Smooth muscle cell (in vitro differentiated cells): ENCODE results near the gene TSGA10. TPM values are rescaled to one million over a fixed set of nuclear protein-coding genes. Genes with fewer than 3 reads are reported as not detected.
"Not testable (repeated sequence)": the region's sequence is repeated elsewhere in the genome, so short reads cannot be mapped to it uniquely, and the experiment has no call there.

ENCODE experiments used
- DNase-seq: peaks from one replicate; lab custom pipeline; 2025; ENCODE audit not compliant: unreplicated experiment; lab: John Stamatoyannopoulos, UW
- H2AFZ ChIP-seq: fragments of 200-600 bp; sonication (generic); 2 replicates; pipeline ENCODE4 v1.6.0; 2016; ENCODE audit warnings: antibody characterized with exemption, low read depth, mild to moderate bottlenecking
- H3F3A ChIP-seq: fragments of 200-600 bp; sonication (generic); 2 replicates; pipeline ENCODE4 v1.6.0; 2017; ENCODE audit warnings: antibody characterized with exemption, low read depth
- H3K27ac ChIP-seq: fragments of 200-600 bp; sonication (generic); 2 replicates; pipeline ENCODE4 v1.5.1; 2016; ENCODE audit warnings: low read depth, mild to moderate bottlenecking
- H3K27me3 ChIP-seq: fragments of 200-600 bp; sonication (generic); 2 replicates; pipeline ENCODE4 v1.6.1; 2016; ENCODE audit warnings: low read depth, mild to moderate bottlenecking
- H3K36me3 ChIP-seq: fragments of 200-600 bp; sonication (generic); 2 replicates; pipeline ENCODE4 v1.5.1; 2016; ENCODE audit warnings: low read depth
- H3K4me1 ChIP-seq: fragments of 200-600 bp; sonication (generic); 2 replicates; pipeline ENCODE4 v1.5.1; 2016; ENCODE audit warnings: low read depth
- H3K4me2 ChIP-seq: fragments of 200-600 bp; sonication (generic); 2 replicates; pipeline ENCODE4 v1.6.0; 2016; ENCODE audit warnings: mild to moderate bottlenecking
- H3K4me3 ChIP-seq: fragments of 200-600 bp; sonication (generic); 2 replicates; pipeline ENCODE4 v1.5.1; 2016; ENCODE audit warnings: mild to moderate bottlenecking
- H3K79me2 ChIP-seq: fragments of 200-600 bp; sonication (generic); 2 replicates; pipeline ENCODE4 v1.6.0; 2016; ENCODE audit warnings: low read depth, mild to moderate bottlenecking
- H3K9ac ChIP-seq: fragments of 200-600 bp; sonication (generic); 2 replicates; pipeline ENCODE4 v1.6.0; 2016; ENCODE audit warnings: low read depth
- H3K9me3 ChIP-seq: fragments of 200-600 bp; sonication (generic); replicated peaks from 2 replicates; pipeline ENCODE4 v1.5.1; 2016; ENCODE audit warnings: low read depth
- H4K20me1 ChIP-seq: fragments of 200-600 bp; sonication (generic); 2 replicates; pipeline ENCODE4 v1.6.0; 2016; ENCODE audit warnings: low read depth
- CTCF ChIP-seq: fragments of 200-600 bp; sonication (generic); IDR thresholded peaks from 2 replicates; pipeline ENCODE4 v1.5.1; 2017; ENCODE audit warnings: borderline replicate concordance, mild to moderate bottlenecking, antibody characterized with exemption; ENCODE audit not compliant: insufficient read depth, poor library complexity, severe bottlenecking
- WGBS: methylation state at CpG from one replicate; pipeline ENCODE4 v1.1.7; 2016; ENCODE audit warnings: low lambda C conversion rate; 5-methylcytosine and 5-hydroxymethylcytosine counted together
- polyA plus RNA-seq: library from polyadenylated mRNA; unstranded; fragments of >200 nt; fragmentation: Nextera tagmentation; extraction: Ambion mirVana; gene quantifications from 2 replicates; pipeline ENCODE4 v1.2.1, GENCODE V29; 2016
- total RNA-seq: library from RNA; depleted of rRNA; stranded (reverse); fragments of >200 nt; gene quantifications from 2 replicates; pipeline ENCODE4 v1.2.3, GENCODE V29; 2014

Gene TSGA10
- total and polyA plus RNA-seq, 2 experiments from 2014 or later: 3.4 to 30.4 TPM

- TF ChIP-seq CTCF: no peak
- Histone ChIP-seq H3K36me3 (no peaks in the 10 kb centered on the region), H3K9ac (no peak overlapping the region), H3K4me2 (no peak overlapping the region), H4K20me1 (no peaks in the 10 kb centered on the region), H2AFZ (no peak overlapping the region), H3K4me1 (no peaks in the 10 kb centered on the region), H3K79me2 (no peaks in the 10 kb centered on the region), H3K27ac (no peak overlapping the region), H3K27me3 (no peaks in the 10 kb centered on the region), H3F3A (no peaks in the 10 kb centered on the region), H3K4me3 (no peak overlapping the region), H3K9me3 (no peaks in the 10 kb centered on the region)
- WGBS: 70% methylated on average over 4 of the region's 4 CpGs
- DNase-seq: no peak
These were observed 126.9 kb downstream of the TSGA10 start for GRCh38 chr2:99027856-99028255.

GRCh38 chr2:99000708-99001107, 154.0 kb downstream of the TSGA10 start:
- WGBS: 91% methylated on average over 10 of the region's 10 CpGs
- H3F3A ChIP-seq: no peaks in the 10 kb centered on the region
- no peaks in the 10 kb centered on the region for H3K79me2 ChIP-seq
- H3K36me3 ChIP-seq: no peaks in the 10 kb centered on the region
- no peak overlapping the region for H3K4me3 ChIP-seq
- no peak overlapping the region for H3K4me2 ChIP-seq
- H4K20me1 ChIP-seq: no peaks in the 10 kb centered on the region
- no peaks in the 10 kb centered on the region for H3K4me1 ChIP-seq
- H3K27ac ChIP-seq: no peak overlapping the region
- H3K27me3 ChIP-seq: no peaks in the 10 kb centered on the region
- H2AFZ ChIP-seq: no peak overlapping the region
- H3K9ac ChIP-seq: no peak overlapping the region
- TF ChIP-seq CTCF: no peak
- no peak for DNase-seq
- no peaks in the 10 kb centered on the region for H3K9me3 ChIP-seq

GRCh38 chr2:98988695-98989094, 166.0 kb downstream of the TSGA10 start:
- H3K4me3 ChIP-seq, H3K36me3 ChIP-seq, H3K27ac ChIP-seq, H3K9ac ChIP-seq, H3K79me2 ChIP-seq, DNase-seq, H3F3A ChIP-seq, H2AFZ ChIP-seq, H3K4me2 ChIP-seq, H3K4me1 ChIP-seq, H4K20me1 ChIP-seq, H3K9me3 ChIP-seq, H3K27me3 ChIP-seq: not testable (repeated sequence)
- 100% methylated on average over 1 of the region's 28 CpGs for WGBS

- Histone ChIP-seq H4K20me1 (no peaks in the 10 kb centered on the region), H2AFZ (no peak overlapping the region), H3K4me1 (no peaks in the 10 kb centered on the region), H3K36me3 (no peaks in the 10 kb centered on the region), H3K4me2 (no peak overlapping the region), H3K9ac (no peak overlapping the region), H3K9me3 (no peaks in the 10 kb centered on the region), H3K27ac (no peak overlapping the region), H3K79me2 (no peaks in the 10 kb centered on the region), H3F3A (no peaks in the 10 kb centered on the region), H3K27me3 (no peaks in the 10 kb centered on the region), H3K4me3 (no peak overlapping the region)
- 82% methylated on average over 2 of the region's 2 CpGs for WGBS
- DNase-seq: no peak
- TF ChIP-seq CTCF: no peak
These were observed 168.7 kb downstream of the TSGA10 start for GRCh38 chr2:98985905-98986666.
